K562 (cell line): ENCODE results near the gene OR2V2. TPM values are rescaled to one million over a fixed set of nuclear protein-coding genes. Genes with fewer than 3 reads are reported as not detected.
"Not testable (repeated sequence)": the region's sequence is repeated elsewhere in the genome, so short reads cannot be mapped to it uniquely, and the experiment has no call there.

Source experiments
- ATAC-seq: fragments of 200-7000 bp; cut with Tn5 transposase; 3 replicates; pipeline ENCODE4 v1.9.1; 2020; ENCODE audit warnings: moderate library complexity
- BruUV-seq: library from RNA; stranded (reverse); fragments of 400-500 nt; replicated peaks from 2 replicates; lab custom pipeline; 2021; lab: Mats Ljungman, UMichigan
- CTCF ChIA-PET: fragments of 300-600 bp; formaldehyde crosslinking; extraction: SDS; loops from one replicate; lab custom pipeline; 2021; ENCODE audit warnings: low intra/inter-chr PET ratio; lab: Yijun Ruan, JAX
- POLR2A ChIA-PET: fragments of 300-600, 350-650 bp; sonication (Branson Sonifier 250); formaldehyde crosslinking; extraction: SDS; loops from one replicate; lab custom pipeline; 2021; ENCODE audit warnings: antibody characterized with exemption, inconsistent platforms; lab: Yijun Ruan, JAX
- DNase-seq, 4 experiments: peaks; one replicate each; pipeline versions ENCODE4 v3.0.0 to v3.0.0-alpha.2; 2011 to 2018; ENCODE audit warnings: low spot score in 3 of 4, mixed read lengths in 3 of 4; ENCODE audit errors: extremely low read depth in 1 of 4
- FAIRE-seq: peaks from 2 replicates; lab custom pipeline; 2011; peaks lifted over from hg19 to GRCh38; lab: Jason Lieb, UNC
- H2AFZ ChIP-seq: 2 replicates; pipeline ENCODE4 v1.6.0; 2011; ENCODE audit warnings: low read depth, low read length, control low read depth, inconsistent platforms
- H3K27ac ChIP-seq: fragments of 200-600 bp; 3 replicates; pipeline ENCODE4 v1.8.0; 2011; ENCODE audit warnings: low read depth, mild to moderate bottlenecking, control low read depth, inconsistent platforms, low read length, moderate library complexity, mixed read lengths; ENCODE audit errors: extremely low read depth
- H3K27me3 ChIP-seq, 2 experiments: fragments of 300-600 bp in 1 of 2; 2 replicates in 1 of 2; 3 replicates in 1 of 2; pipeline versions ENCODE4 v1.6.0 to v1.8.0; 2011; ENCODE audit warnings: inconsistent platforms in 2 of 2, low read length in 2 of 2, mild to moderate bottlenecking in 1 of 2, mixed read lengths in 1 of 2, moderate library complexity in 1 of 2; ENCODE audit not compliant: control insufficient read depth in 2 of 2, insufficient read depth in 2 of 2
- H3K36me3 ChIP-seq: fragments of 300-600 bp; 3 replicates; pipeline ENCODE4 v1.8.0; 2011; ENCODE audit warnings: mild to moderate bottlenecking, low read length, inconsistent platforms; ENCODE audit not compliant: control insufficient read depth, insufficient read depth
- H3K4me1 ChIP-seq, 2 experiments: fragments of 200-600 bp in 1 of 2; replicated peaks in 1 of 2; 2 replicates in 1 of 2; 3 replicates in 1 of 2; pipeline versions ENCODE4 v1.5.1 to v1.8.0; 2011; ENCODE audit warnings: inconsistent platforms in 2 of 2, low read length in 2 of 2, mild to moderate bottlenecking in 1 of 2, mixed read lengths in 1 of 2, moderate library complexity in 1 of 2; ENCODE audit not compliant: control insufficient read depth in 2 of 2, insufficient read depth in 2 of 2
- H3K4me2 ChIP-seq: 2 replicates; pipeline ENCODE4 v1.6.1; 2011; ENCODE audit warnings: low read length, control low read depth, inconsistent platforms, mixed read lengths; ENCODE audit not compliant: insufficient read depth
- H3K4me3 ChIP-seq: fragments of 200-600 bp; sonication (generic), shearing (Covaris generic); 2 replicates; pipeline ENCODE4 v1.5.1; 2016; ENCODE audit warnings: control low read depth, inconsistent platforms
- H3K79me2 ChIP-seq: fragments of 200-600 bp; 3 replicates; pipeline ENCODE4 v1.8.0; 2011; ENCODE audit warnings: low read length, inconsistent platforms; ENCODE audit not compliant: control insufficient read depth, insufficient read depth
- H3K9ac ChIP-seq, 2 experiments: 2 replicates each; pipeline versions ENCODE4 v1.6.0 to v1.6.1; 2011; ENCODE audit warnings: low read depth in 2 of 2, low read length in 2 of 2, control low read depth in 1 of 2, inconsistent platforms in 1 of 2, mild to moderate bottlenecking in 1 of 2, mixed read lengths in 1 of 2; ENCODE audit not compliant: insufficient read depth in 1 of 2
- H3K9me1 ChIP-seq: one replicate; pipeline ENCODE4 v1.6.0; 2011; ENCODE audit warnings: inconsistent platforms, mild to moderate bottlenecking, low read length, moderate library complexity; ENCODE audit not compliant: control insufficient read depth, insufficient read depth
- H3K9me3 ChIP-seq: replicated peaks from 2 replicates; pipeline ENCODE4 v1.5.1; 2011; ENCODE audit warnings: low read depth, low read length, inconsistent platforms; ENCODE audit not compliant: control insufficient read depth, insufficient read depth
- H4K20me1 ChIP-seq: replicated peaks from 2 replicates; pipeline ENCODE4 v1.6.1; 2011; ENCODE audit warnings: low read length, inconsistent platforms, mixed read lengths; ENCODE audit not compliant: control insufficient read depth, insufficient read depth
- BHLHE40 ChIP-seq: IDR thresholded peaks from 2 replicates; pipeline ENCODE4 v1.6.1; 2011; ENCODE audit warnings: low read length, improper control_type of control experiment
- NRF1 ChIP-seq, 2 experiments: fragments of 450-650 bp; IDR thresholded peaks in 1 of 2; conservative IDR thresholded peaks in 1 of 2; 2 replicates each; pipeline ENCODE4 v1.6.1; 2014; ENCODE audit warnings: mild to moderate bottlenecking in 2 of 2
- RAD51 ChIP-seq: fragments of 450-650 bp; IDR thresholded peaks from 2 replicates; pipeline ENCODE4 v1.7.1; 2016; ENCODE audit warnings: low read depth, mild to moderate bottlenecking, borderline replicate concordance
- ZNF263 ChIP-seq: sonication (generic); formaldehyde crosslinking; IDR thresholded peaks from 2 replicates; pipeline ENCODE4 v1.8.0; 2022; ENCODE audit warnings: mild to moderate bottlenecking, missing genetic modification reagents, borderline replicate concordance
- WGBS: fragments of 100-300 bp; shearing (Covaris generic); methylation state at CpG from one replicate; pipeline ENCODE4 v1.1.6; 2016; ENCODE audit warnings: low coverage, mixed read lengths; ENCODE audit not compliant: insufficient coverage; ENCODE audit errors: missing lambda C conversion rate; 5-methylcytosine and 5-hydroxymethylcytosine counted together
- in situ Hi-C: fragments of 300-500 bp; cut with MboI; formaldehyde crosslinking; loops from 4 replicates; pipeline ENCODE4 v1.15.0; 2018; ENCODE audit warnings: inconsistent platforms, mixed read lengths
- intact Hi-C: fragments of 100-400 bp; cut with micrococcal nuclease; formaldehyde crosslinking; loops from 2 replicates; pipeline ENCODE4 v1.14.2; 2022
- polyA plus RNA-seq, 8 experiments: library from polyadenylated mRNA; depleted of rRNA in 4 of 8; stranded (reverse) in 5 of 8; unstranded in 3 of 8; fragments of >200 nt; fragmentation: Nextera tagmentation in 2 of 8; fragmentation: Illumina TruSeq in 1 of 8; extraction: Ambion mirVana in 2 of 8; extraction: Trizol in 1 of 8; gene quantifications; 2 replicates each; pipeline versions ENCODE4 v1.2.1 to v1.2.3, GENCODE V29; 2011 to 2014; ENCODE audit warnings: inconsistent platforms in 1 of 8, missing spikeins in 1 of 8
- total RNA-seq, 7 experiments: library from RNA; depleted of rRNA in 6 of 7; stranded (reverse); fragments of >200 nt in 6 of 7; fragmentation: Illumina TruSeq in 2 of 7; extraction: Trizol in 2 of 7; gene quantifications; 2 replicates each; pipeline versions ENCODE4 v1.2.1 to v1.2.3, GENCODE V29; 2011 to 2021; ENCODE audit warnings: low replicate concordance in 1 of 7
- TF ChIP-seq, protein P1 (sequence below): sonication (generic); formaldehyde crosslinking; IDR thresholded peaks from 2 replicates; pipeline ENCODE4 v1.5.0; 2020; ENCODE audit warnings: missing genetic modification reagents
- TF ChIP-seq, protein P2 (sequence below), 2 experiments: IDR thresholded peaks; 2 replicates each; pipeline ENCODE4 v1.6.1; 2011; ENCODE audit warnings: borderline replicate concordance in 1 of 2, control low read depth in 1 of 2, low read depth in 1 of 2, low read length in 1 of 2, mild to moderate bottlenecking in 1 of 2, mixed read lengths in 1 of 2, moderate library complexity in 1 of 2; ENCODE audit not compliant: insufficient read depth in 1 of 2, insufficient read length in 1 of 2, poor library complexity in 1 of 2, severe bottlenecking in 1 of 2; ENCODE audit errors: extremely low read depth in 1 of 2
- TF ChIP-seq, protein P3 (sequence below): sonication (generic); formaldehyde crosslinking; IDR thresholded peaks from 2 replicates; pipeline ENCODE4 v1.9.0; 2022; ENCODE audit warnings: mild to moderate bottlenecking, missing genetic modification reagents
- TF ChIP-seq, protein P4 (sequence below), 3 experiments: IDR thresholded peaks in 2 of 3; conservative IDR thresholded peaks in 1 of 3; 2 replicates each; pipeline ENCODE4 v1.5.1; 2011 to 2012; ENCODE audit warnings: low read length in 3 of 3, mild to moderate bottlenecking in 3 of 3, control low read depth in 2 of 3, improper control_type of control experiment in 1 of 3, inconsistent platforms in 1 of 3, low read depth in 1 of 3, mixed read lengths in 1 of 3, moderate library complexity in 1 of 3; ENCODE audit not compliant: insufficient read depth in 2 of 3

OR2V2 gene
- total and polyA plus RNA-seq, 9 of the 15 experiments (the other 6 are each of a cell fraction or from before 2014, with no cell fraction given), result 0.01 TPM; not detected in 8

DNA sequence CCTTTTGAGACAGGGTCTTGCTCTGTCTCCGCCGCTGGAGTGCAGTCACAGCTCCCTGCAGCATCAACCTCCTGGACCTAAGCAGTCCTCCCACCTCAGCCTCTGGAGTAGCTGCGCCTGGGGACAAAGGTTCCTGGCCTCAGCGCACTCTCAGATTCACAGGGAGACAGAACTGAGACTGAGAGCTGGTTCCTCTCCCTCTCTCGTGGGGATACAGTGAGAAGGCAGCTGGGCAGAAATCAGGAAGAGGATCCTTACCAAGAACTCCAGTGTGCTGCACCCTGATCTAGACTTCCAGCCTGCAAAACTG lies 43.2 kb upstream of the OR2V2 start:
- CTCF ChIA-PET, BruUV-seq: not testable (repeated sequence)
- WGBS, result 54% methylated on average over 5 of the region's 5 CpGs

DNA sequence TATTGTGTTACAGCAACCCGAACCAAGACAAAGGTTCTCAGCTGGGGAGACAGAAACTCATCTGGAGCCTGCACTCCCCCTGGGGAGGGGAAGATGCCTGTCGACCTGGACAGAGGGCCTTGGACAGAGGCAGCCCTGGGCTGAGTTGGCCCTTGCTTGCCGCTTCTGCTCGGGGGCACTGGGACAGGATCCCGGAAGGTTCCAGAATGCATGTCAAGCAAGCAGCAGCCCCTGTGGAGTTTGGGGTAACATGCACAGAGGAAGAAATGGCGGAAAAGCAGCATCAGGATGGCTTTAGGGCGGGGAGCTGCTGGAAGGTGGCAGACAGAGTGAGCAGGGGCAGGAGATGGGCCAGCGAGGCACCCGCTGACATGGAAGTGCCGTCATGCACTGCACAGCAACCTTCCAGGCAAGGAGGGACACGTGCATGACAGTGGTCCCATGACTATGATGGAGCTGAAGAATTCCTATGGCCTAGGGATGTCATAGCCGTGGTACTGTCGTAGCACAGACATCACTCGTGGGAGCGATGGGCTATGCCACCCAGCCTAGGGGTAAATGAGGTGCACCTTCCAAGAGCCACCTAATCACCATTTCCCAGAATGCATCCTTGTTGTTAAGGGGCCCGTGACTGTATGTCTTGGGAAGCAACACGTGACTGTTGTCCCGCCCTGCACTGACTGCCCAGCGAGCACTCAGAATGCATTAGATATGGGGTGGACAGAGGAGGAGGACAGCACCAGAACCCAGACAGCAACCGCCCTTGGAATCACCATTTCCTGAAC lies 42.6 kb upstream of the OR2V2 start:
- peak; percentile 70 for FAIRE-seq

More for the DNA sequence above, 43.2 kb upstream of the OR2V2 start:
- not testable (repeated sequence) for ATAC-seq, FAIRE-seq
- intact Hi-C loops, result loop anchor here (10.0 kb wide), 1 partner anchor 61 kb away; no protein-coding TSS in a partner anchor
- peak overlapping the region; percentile 33 for H3K4me2 ChIP-seq
- peak overlapping the region in 1 of 2 experiments; percentile 50; a peak in 1 of 4 replicates for H3K9ac ChIP-seq
- H3K4me1 ChIP-seq, result peaks cover 38 to 56% of the 10 kb centered on the region in 2 experiments
- H2AFZ ChIP-seq, result 0 out of 2 replicates have a peak overlapping the region, but pooled peaks have one; percentile 3
- TF ChIP-seq NRF1 (conservative IDR thresholded peaks at IDR 0.05 in 1 of 2, IDR thresholded peaks at IDR 0.05 in 1 of 2) (peak in 1 of 2 experiments; percentile 29; a peak in 1 of 4 replicates), ZNF263 (peak; percentile 56; the same call in 1 of the 2 replicates)
- TF ChIP-seq, all 486 proteins: peak for 2; not testable (repeated sequence) for 484
- H4K20me1 ChIP-seq, H3K79me2 ChIP-seq, in situ Hi-C loops, H3K27me3 ChIP-seq, H3K27ac ChIP-seq, H3K4me3 ChIP-seq, H3K9me3 ChIP-seq, POLR2A ChIA-PET, H3K9me1 ChIP-seq, H3K36me3 ChIP-seq: not testable (repeated sequence)
- peak in 1 of 4 experiments; percentile 39 for DNase-seq

More for the DNA sequence above, 42.6 kb upstream of the OR2V2 start:
- DNase-seq (peak in 1 of 4 experiments; percentile 53), ATAC-seq (peak; percentile 58)
- H3K4me3 ChIP-seq, H4K20me1 ChIP-seq, H3K27me3 ChIP-seq, CTCF ChIA-PET, H3K79me2 ChIP-seq, BruUV-seq, H3K27ac ChIP-seq, H3K9me3 ChIP-seq, H3K9me1 ChIP-seq, in situ Hi-C loops, POLR2A ChIA-PET, H3K36me3 ChIP-seq: not testable (repeated sequence)
- Histone ChIP-seq H3K4me1 (peaks cover 38 to 56% of the 10 kb centered on the region in 2 experiments), H2AFZ (peak overlapping the region; percentile 83), H3K4me2 (peak overlapping the region; percentile 60), H3K9ac (peak overlapping the region; percentile 34 to 68; a peak in 2 of 4 replicates)
- TF ChIP-seq, protein P1, sequence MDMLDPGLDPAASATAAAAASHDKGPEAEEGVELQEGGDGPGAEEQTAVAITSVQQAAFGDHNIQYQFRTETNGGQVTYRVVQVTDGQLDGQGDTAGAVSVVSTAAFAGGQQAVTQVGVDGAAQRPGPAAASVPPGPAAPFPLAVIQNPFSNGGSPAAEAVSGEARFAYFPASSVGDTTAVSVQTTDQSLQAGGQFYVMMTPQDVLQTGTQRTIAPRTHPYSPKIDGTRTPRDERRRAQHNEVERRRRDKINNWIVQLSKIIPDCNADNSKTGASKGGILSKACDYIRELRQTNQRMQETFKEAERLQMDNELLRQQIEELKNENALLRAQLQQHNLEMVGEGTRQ (CRISPR knock-in tag), result peak; percentile 73
- TF ChIP-seq, protein P2, sequence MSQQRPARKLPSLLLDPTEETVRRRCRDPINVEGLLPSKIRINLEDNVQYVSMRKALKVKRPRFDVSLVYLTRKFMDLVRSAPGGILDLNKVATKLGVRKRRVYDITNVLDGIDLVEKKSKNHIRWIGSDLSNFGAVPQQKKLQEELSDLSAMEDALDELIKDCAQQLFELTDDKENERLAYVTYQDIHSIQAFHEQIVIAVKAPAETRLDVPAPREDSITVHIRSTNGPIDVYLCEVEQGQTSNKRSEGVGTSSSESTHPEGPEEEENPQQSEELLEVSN (IDR thresholded peaks at IDR 0.05; ENCODE audit: borderline replicate concordance in 1 of 2, extremely low read depth in 1 of 2, insufficient read depth in 1 of 2, insufficient read length in 1 of 2, low read depth in 1 of 2, low read length in 1 of 2, poor library complexity in 1 of 2, severe bottlenecking in 1 of 2), result peak in 1 of 2 experiments; percentile 53
- TF ChIP-seq BHLHE40 (peak; percentile 53; the same call in 1 of the 2 replicates), RAD51 (peak; percentile 46; the same call in 1 of the 2 replicates)
- TF ChIP-seq, protein P3, sequence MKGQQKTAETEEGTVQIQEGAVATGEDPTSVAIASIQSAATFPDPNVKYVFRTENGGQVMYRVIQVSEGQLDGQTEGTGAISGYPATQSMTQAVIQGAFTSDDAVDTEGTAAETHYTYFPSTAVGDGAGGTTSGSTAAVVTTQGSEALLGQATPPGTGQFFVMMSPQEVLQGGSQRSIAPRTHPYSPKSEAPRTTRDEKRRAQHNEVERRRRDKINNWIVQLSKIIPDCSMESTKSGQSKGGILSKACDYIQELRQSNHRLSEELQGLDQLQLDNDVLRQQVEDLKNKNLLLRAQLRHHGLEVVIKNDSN, result peak; percentile 70
- TF ChIP-seq, protein P4, sequence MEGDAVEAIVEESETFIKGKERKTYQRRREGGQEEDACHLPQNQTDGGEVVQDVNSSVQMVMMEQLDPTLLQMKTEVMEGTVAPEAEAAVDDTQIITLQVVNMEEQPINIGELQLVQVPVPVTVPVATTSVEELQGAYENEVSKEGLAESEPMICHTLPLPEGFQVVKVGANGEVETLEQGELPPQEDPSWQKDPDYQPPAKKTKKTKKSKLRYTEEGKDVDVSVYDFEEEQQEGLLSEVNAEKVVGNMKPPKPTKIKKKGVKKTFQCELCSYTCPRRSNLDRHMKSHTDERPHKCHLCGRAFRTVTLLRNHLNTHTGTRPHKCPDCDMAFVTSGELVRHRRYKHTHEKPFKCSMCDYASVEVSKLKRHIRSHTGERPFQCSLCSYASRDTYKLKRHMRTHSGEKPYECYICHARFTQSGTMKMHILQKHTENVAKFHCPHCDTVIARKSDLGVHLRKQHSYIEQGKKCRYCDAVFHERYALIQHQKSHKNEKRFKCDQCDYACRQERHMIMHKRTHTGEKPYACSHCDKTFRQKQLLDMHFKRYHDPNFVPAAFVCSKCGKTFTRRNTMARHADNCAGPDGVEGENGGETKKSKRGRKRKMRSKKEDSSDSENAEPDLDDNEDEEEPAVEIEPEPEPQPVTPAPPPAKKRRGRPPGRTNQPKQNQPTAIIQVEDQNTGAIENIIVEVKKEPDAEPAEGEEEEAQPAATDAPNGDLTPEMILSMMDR (IDR thresholded peaks at IDR 0.05 in 2 of 3, conservative IDR thresholded peaks at IDR 0.05 in 1 of 3; ENCODE audit: insufficient read depth in 2 of 3, low read depth in 1 of 3, low read length in 3 of 3), result 0 out of 6 replicates have a peak, but pooled peaks of 1 of the 3 experiments have one; percentile 21
- intact Hi-C loops, result loop anchor here (5.0 to 10.0 kb wide), 2 partner anchors 60 to 237 kb away; no protein-coding TSS in a partner anchor
- WGBS, result 42% methylated on average over 14 of the region's 20 CpGs
